HepG2 (cell line): ENCODE measurements around the gene BMPER. TPM values are rescaled to one million over a fixed set of nuclear protein-coding genes. Genes with fewer than 3 reads are reported as not detected.

Experiments
- GTF3A ChIP-seq: sonication (generic); formaldehyde crosslinking; conservative IDR thresholded peaks from 2 replicates; pipeline ENCODE4 v1.4.0; 2020; ENCODE audit warnings: mild to moderate bottlenecking, missing genetic modification reagents
- PCBP1 ChIP-seq: fragments of 200-400 bp; formaldehyde crosslinking; IDR thresholded peaks from 2 replicates; pipeline ENCODE4 v1.6.1; 2017; ENCODE audit warnings: mild to moderate bottlenecking, low read depth, low read length, borderline replicate concordance
- RNF2 ChIP-seq: fragments of 450-650 bp; conservative IDR thresholded peaks from 2 replicates; pipeline ENCODE4 v1.6.1; 2016; ENCODE audit warnings: low read depth
- ZFP91 ChIP-seq: sonication (generic); formaldehyde crosslinking; IDR thresholded peaks from 2 replicates; pipeline ENCODE4 v1.9.0; 2022; ENCODE audit warnings: missing genetic modification reagents, mild to moderate bottlenecking, borderline replicate concordance
- ZNF570 ChIP-seq: sonication (generic); formaldehyde crosslinking; IDR thresholded peaks from 2 replicates; pipeline ENCODE4 v1.4.0; 2020; ENCODE audit warnings: mild to moderate bottlenecking, missing genetic modification reagents, borderline replicate concordance
- polyA plus RNA-seq, 8 experiments: library from polyadenylated mRNA; depleted of rRNA in 3 of 8; stranded (reverse) in 7 of 8; unstranded in 1 of 8; fragments of >200 nt; fragmentation: Illumina TruSeq in 4 of 8; extraction: Trizol in 4 of 8; gene quantifications; 2 replicates each; pipeline versions ENCODE4 v1.2.1 to v1.2.3, GENCODE V29; 2011 to 2016; ENCODE audit warnings: low read depth in 4 of 8, missing spikeins in 1 of 8, mixed read lengths in 1 of 8; ENCODE audit not compliant: insufficient read depth in 1 of 8
- total RNA-seq, 5 experiments: library from RNA; depleted of rRNA; stranded (reverse); fragments of >200 nt; fragmentation: Illumina TruSeq; extraction: Trizol; gene quantifications; 2 replicates each; pipeline ENCODE4 v1.2.3, GENCODE V29; 2016; ENCODE audit warnings: low read depth in 1 of 5
- TF ChIP-seq, protein P1 (sequence below): sonication (generic); formaldehyde crosslinking; IDR thresholded peaks from 2 replicates; pipeline ENCODE4 v1.8.0; 2022; ENCODE audit warnings: missing genetic modification reagents, mild to moderate bottlenecking, inconsistent platforms, borderline replicate concordance
- TF ChIP-seq, protein P2 (sequence below): sonication (generic); formaldehyde crosslinking; IDR thresholded peaks from 2 replicates; pipeline ENCODE4 v1.5.0; 2020; ENCODE audit warnings: mild to moderate bottlenecking, missing genetic modification reagents

The BMPER gene
- total and polyA plus RNA-seq, 2 of the 13 experiments (the other 11 are each of a cell fraction or from before 2014, with no cell fraction given) = not detected

GRCh38 chr7:33950047-33950714 lies 44.8 kb downstream of the BMPER start (continued):
- TF ChIP-seq, protein P1, sequence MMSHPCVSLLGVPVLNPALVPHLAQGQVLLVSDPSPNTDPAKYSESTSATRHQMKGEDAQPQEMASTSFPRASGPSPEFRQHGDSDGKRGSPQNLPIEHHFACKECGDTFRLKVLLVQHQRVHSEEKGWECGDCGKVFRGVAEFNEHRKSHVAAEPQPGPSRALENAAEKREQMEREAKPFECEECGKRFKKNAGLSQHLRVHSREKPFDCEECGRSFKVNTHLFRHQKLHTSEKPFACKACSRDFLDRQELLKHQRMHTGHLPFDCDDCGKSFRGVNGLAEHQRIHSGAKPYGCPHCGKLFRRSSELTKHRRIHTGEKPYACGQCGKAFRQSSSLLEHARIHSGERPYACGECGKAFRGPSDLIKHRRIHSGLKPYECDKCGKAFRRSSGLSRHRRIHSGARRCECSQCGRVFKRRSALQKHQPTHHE (CRISPR knock-in tag) = no peak
- TF ChIP-seq PCBP1 = no peak
- TF ChIP-seq, protein P2, sequence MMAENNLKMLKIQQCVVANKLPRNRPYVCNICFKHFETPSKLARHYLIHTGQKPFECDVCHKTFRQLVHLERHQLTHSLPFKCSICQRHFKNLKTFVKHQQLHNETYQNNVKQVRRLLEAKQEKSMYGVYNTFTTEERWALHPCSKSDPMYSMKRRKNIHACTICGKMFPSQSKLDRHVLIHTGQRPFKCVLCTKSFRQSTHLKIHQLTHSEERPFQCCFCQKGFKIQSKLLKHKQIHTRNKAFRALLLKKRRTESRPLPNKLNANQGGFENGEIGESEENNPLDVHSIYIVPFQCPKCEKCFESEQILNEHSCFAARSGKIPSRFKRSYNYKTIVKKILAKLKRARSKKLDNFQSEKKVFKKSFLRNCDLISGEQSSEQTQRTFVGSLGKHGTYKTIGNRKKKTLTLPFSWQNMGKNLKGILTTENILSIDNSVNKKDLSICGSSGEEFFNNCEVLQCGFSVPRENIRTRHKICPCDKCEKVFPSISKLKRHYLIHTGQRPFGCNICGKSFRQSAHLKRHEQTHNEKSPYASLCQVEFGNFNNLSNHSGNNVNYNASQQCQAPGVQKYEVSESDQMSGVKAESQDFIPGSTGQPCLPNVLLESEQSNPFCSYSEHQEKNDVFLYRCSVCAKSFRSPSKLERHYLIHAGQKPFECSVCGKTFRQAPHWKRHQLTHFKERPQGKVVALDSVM (CRISPR knock-in tag) = no peak
- no peak for TF ChIP-seq GTF3A (CRISPR knock-in tag)
- TF ChIP-seq RNF2 = no peak
- TF ChIP-seq ZNF570 (CRISPR knock-in tag) = no peak
- no peak for TF ChIP-seq ZFP91 (CRISPR knock-in tag)
